ENCODE data around the gene BAK1.

The BAK1 gene

GRCh38 chr6:33584700-33585402 lies 4.8 kb upstream of the BAK1 start:
- H3K4me3 ChIP-seq (ENCODE audit: extremely low read depth, insufficient read depth, low read length, poor library complexity, severe bottlenecking): no peak overlapping the region

GRCh38 chr6:33583591-33584155 lies 3.6 kb upstream of the BAK1 start:
- Histone ChIP-seq H3K4me3 (ENCODE audit: extremely low read depth, insufficient read depth, low read length, poor library complexity, severe bottlenecking) (no peak overlapping the region), H3K4me1 (ENCODE audit: control insufficient read depth, insufficient read depth, low read length, poor library complexity, severe bottlenecking) (peaks cover 2% of the 10 kb centered on the region), H3K9me3 (ENCODE audit: control insufficient read depth, low read length) (no peaks in the 10 kb centered on the region), H3K36me3 (ENCODE audit: control insufficient read depth, insufficient read depth, low read length) (no peaks in the 10 kb centered on the region), H3K27ac (ENCODE audit: low read depth, low read length, severe bottlenecking) (no peak overlapping the region)
- 65 to 81% methylated on average over 5 to 7 of the region's 8 CpGs for WGBS, 2 experiments (ENCODE audit: insufficient coverage in 2 of 2)

More at GRCh38 chr6:33584700-33585402, 4.8 kb upstream of the BAK1 start:
- H3K27ac ChIP-seq (ENCODE audit: low read depth, low read length, severe bottlenecking): no peak overlapping the region
- H3K9me3 ChIP-seq (ENCODE audit: control insufficient read depth, low read length): no peaks in the 10 kb centered on the region
- no peaks in the 10 kb centered on the region for H3K36me3 ChIP-seq (ENCODE audit: control insufficient read depth, insufficient read depth, low read length)
- no peaks in the 10 kb centered on the region for H3K4me1 ChIP-seq (ENCODE audit: control insufficient read depth, insufficient read depth, low read length, poor library complexity, severe bottlenecking)
- 82 to 90% methylated on average over 7 to 9 of the region's 11 CpGs for WGBS, 2 experiments (ENCODE audit: insufficient coverage in 2 of 2)

- peaks cover 3% of the 10 kb centered on the region for H3K4me1 ChIP-seq (ENCODE audit: control insufficient read depth, insufficient read depth, low read length, poor library complexity, severe bottlenecking)
- H3K4me3 ChIP-seq (ENCODE audit: extremely low read depth, insufficient read depth, low read length, poor library complexity, severe bottlenecking): no peak overlapping the region
- 100% methylated on average over 3 to 4 of the region's 5 CpGs for WGBS, 2 experiments (ENCODE audit: insufficient coverage in 2 of 2)
- no peaks in the 10 kb centered on the region for H3K9me3 ChIP-seq (ENCODE audit: control insufficient read depth, low read length)
- H3K27ac ChIP-seq (ENCODE audit: low read depth, low read length, severe bottlenecking): no peak overlapping the region
- peaks cover 21% of the 10 kb centered on the region for H3K36me3 ChIP-seq (ENCODE audit: control insufficient read depth, insufficient read depth, low read length)
Measured at GRCh38 chr6:33581186-33581585, 1.1 kb upstream of the BAK1 start.

GRCh38 chr6:33578588-33579011 lies 1.5 kb downstream of the BAK1 start:
- H3K9me3 ChIP-seq (ENCODE audit: control insufficient read depth, low read length): no peaks in the 10 kb centered on the region
- H3K27ac ChIP-seq (ENCODE audit: low read depth, low read length, severe bottlenecking): no peak overlapping the region
- peak overlapping the region; percentile 87 for H3K4me3 ChIP-seq (ENCODE audit: extremely low read depth, insufficient read depth, low read length, poor library complexity, severe bottlenecking)
- peaks cover 3% of the 10 kb centered on the region for H3K4me1 ChIP-seq (ENCODE audit: control insufficient read depth, insufficient read depth, low read length, poor library complexity, severe bottlenecking)
- peaks cover 44% of the 10 kb centered on the region for H3K36me3 ChIP-seq (ENCODE audit: control insufficient read depth, insufficient read depth, low read length)
- 93 to 100% methylated on average over 1 to 5 of the region's 9 CpGs for WGBS, 2 experiments (ENCODE audit: insufficient coverage in 2 of 2)

GRCh38 chr6:33578164-33578563 lies 1.9 kb downstream of the BAK1 start:
- no peaks in the 10 kb centered on the region for H3K9me3 ChIP-seq (ENCODE audit: control insufficient read depth, low read length)
- peaks cover 3% of the 10 kb centered on the region for H3K4me1 ChIP-seq (ENCODE audit: control insufficient read depth, insufficient read depth, low read length, poor library complexity, severe bottlenecking)
- peaks cover 44% of the 10 kb centered on the region for H3K36me3 ChIP-seq (ENCODE audit: control insufficient read depth, insufficient read depth, low read length)
- no peak overlapping the region for H3K4me3 ChIP-seq (ENCODE audit: extremely low read depth, insufficient read depth, low read length, poor library complexity, severe bottlenecking)
- no peak overlapping the region for H3K27ac ChIP-seq (ENCODE audit: low read depth, low read length, severe bottlenecking)
- WGBS, 2 experiments (ENCODE audit: insufficient coverage in 2 of 2): 96 to 98% methylated on average over 7 of the region's 7 CpGs

GRCh38 chr6:33577718-33578117 lies 2.4 kb downstream of the BAK1 start:
- Histone ChIP-seq H3K9me3 (ENCODE audit: control insufficient read depth, low read length) (no peaks in the 10 kb centered on the region), H3K4me1 (ENCODE audit: control insufficient read depth, insufficient read depth, low read length, poor library complexity, severe bottlenecking) (peaks cover 3% of the 10 kb centered on the region), H3K4me3 (ENCODE audit: extremely low read depth, insufficient read depth, low read length, poor library complexity, severe bottlenecking) (no peak overlapping the region), H3K36me3 (ENCODE audit: control insufficient read depth, insufficient read depth, low read length) (peaks cover 44% of the 10 kb centered on the region), H3K27ac (ENCODE audit: low read depth, low read length, severe bottlenecking) (no peak overlapping the region)
- 94 to 96% methylated on average over 6 of the region's 6 CpGs for WGBS, 2 experiments (ENCODE audit: insufficient coverage in 2 of 2)

GRCh38 chr6:33577106-33577535 lies 3.0 kb downstream of the BAK1 start:
- H3K27ac ChIP-seq (ENCODE audit: low read depth, low read length, severe bottlenecking): no peak overlapping the region
- H3K9me3 ChIP-seq (ENCODE audit: control insufficient read depth, low read length): no peaks in the 10 kb centered on the region
- 94 to 99% methylated on average over 3 to 5 of the region's 9 CpGs for WGBS, 2 experiments (ENCODE audit: insufficient coverage in 2 of 2)
- H3K4me1 ChIP-seq (ENCODE audit: control insufficient read depth, insufficient read depth, low read length, poor library complexity, severe bottlenecking): peaks cover 3% of the 10 kb centered on the region
- peaks cover 46% of the 10 kb centered on the region for H3K36me3 ChIP-seq (ENCODE audit: control insufficient read depth, insufficient read depth, low read length)
- H3K4me3 ChIP-seq (ENCODE audit: extremely low read depth, insufficient read depth, low read length, poor library complexity, severe bottlenecking): no peak overlapping the region

- Histone ChIP-seq H3K4me1 (ENCODE audit: control insufficient read depth, insufficient read depth, low read length, poor library complexity, severe bottlenecking) (peaks cover 3% of the 10 kb centered on the region), H3K27ac (ENCODE audit: low read depth, low read length, severe bottlenecking) (no peak overlapping the region), H3K36me3 (ENCODE audit: control insufficient read depth, insufficient read depth, low read length) (peaks cover 48% of the 10 kb centered on the region), H3K9me3 (ENCODE audit: control insufficient read depth, low read length) (no peaks in the 10 kb centered on the region), H3K4me3 (ENCODE audit: extremely low read depth, insufficient read depth, low read length, poor library complexity, severe bottlenecking) (no peak overlapping the region)
- WGBS, 2 experiments (ENCODE audit: insufficient coverage in 2 of 2): 96 to 98% methylated on average over 9 to 10 of the region's 11 CpGs
Measured at GRCh38 chr6:33576668-33577067, 3.4 kb downstream of the BAK1 start.

GRCh38 chr6:33575211-33575610 lies 4.9 kb downstream of the BAK1 start:
- no peaks in the 10 kb centered on the region for H3K9me3 ChIP-seq (ENCODE audit: control insufficient read depth, low read length)
- WGBS, 2 experiments (ENCODE audit: insufficient coverage in 2 of 2): 95 to 97% methylated on average over 7 to 8 of the region's 8 CpGs
- H3K4me1 ChIP-seq (ENCODE audit: control insufficient read depth, insufficient read depth, low read length, poor library complexity, severe bottlenecking): peaks cover 3% of the 10 kb centered on the region
- H3K27ac ChIP-seq (ENCODE audit: low read depth, low read length, severe bottlenecking): no peak overlapping the region
- H3K36me3 ChIP-seq (ENCODE audit: control insufficient read depth, insufficient read depth, low read length): peaks cover 48% of the 10 kb centered on the region
- no peak overlapping the region for H3K4me3 ChIP-seq (ENCODE audit: extremely low read depth, insufficient read depth, low read length, poor library complexity, severe bottlenecking)

- Histone ChIP-seq H3K4me1 (ENCODE audit: control insufficient read depth, insufficient read depth, low read length, poor library complexity, severe bottlenecking) (no peaks in the 10 kb centered on the region), H3K4me3 (ENCODE audit: extremely low read depth, insufficient read depth, low read length, poor library complexity, severe bottlenecking) (peak overlapping the region; percentile 40), H3K36me3 (ENCODE audit: control insufficient read depth, insufficient read depth, low read length) (peaks cover 29% of the 10 kb centered on the region), H3K9me3 (ENCODE audit: control insufficient read depth, low read length) (no peaks in the 10 kb centered on the region), H3K27ac (ENCODE audit: low read depth, low read length, severe bottlenecking) (no peak overlapping the region)
- WGBS, 2 experiments (ENCODE audit: insufficient coverage in 2 of 2): 83 to 93% methylated on average over 6 to 10 of the region's 11 CpGs
Measured at GRCh38 chr6:33571637-33572316, 8.3 kb downstream of the BAK1 start.

All from mesodermal cell (in vitro differentiated cells).